ENCODE results near the gene PRR18. TPM values are rescaled to one million over a fixed set of nuclear protein-coding genes. Genes with fewer than 3 reads are reported as not detected.

PRR18 gene
- total RNA-seq, 1 experiment from 2014 or later: not detected

- no TSS peak for BruUV-seq (replicated peaks)
- no peaks in the 10 kb centered on the region for H3K4me1 ChIP-seq (ENCODE audit: insufficient read depth, low read length)
- peaks cover 6% of the 10 kb centered on the region; the same call in 1 of the 2 replicates for H3K27me3 ChIP-seq (ENCODE audit: low read length)
- H2AFZ ChIP-seq (ENCODE audit: low read length): no peak overlapping the region
- no peak overlapping the region for H3K9ac ChIP-seq (ENCODE audit: low read length)
- no peak overlapping the region for H3K4me3 ChIP-seq (ENCODE audit: low read length)
- no peaks in the 10 kb centered on the region for H3F3A ChIP-seq (ENCODE audit: low read length, unreplicated experiment)
- H3K27ac ChIP-seq (ENCODE audit: low read length): no peak overlapping the region
- TF ChIP-seq, protein P1, sequence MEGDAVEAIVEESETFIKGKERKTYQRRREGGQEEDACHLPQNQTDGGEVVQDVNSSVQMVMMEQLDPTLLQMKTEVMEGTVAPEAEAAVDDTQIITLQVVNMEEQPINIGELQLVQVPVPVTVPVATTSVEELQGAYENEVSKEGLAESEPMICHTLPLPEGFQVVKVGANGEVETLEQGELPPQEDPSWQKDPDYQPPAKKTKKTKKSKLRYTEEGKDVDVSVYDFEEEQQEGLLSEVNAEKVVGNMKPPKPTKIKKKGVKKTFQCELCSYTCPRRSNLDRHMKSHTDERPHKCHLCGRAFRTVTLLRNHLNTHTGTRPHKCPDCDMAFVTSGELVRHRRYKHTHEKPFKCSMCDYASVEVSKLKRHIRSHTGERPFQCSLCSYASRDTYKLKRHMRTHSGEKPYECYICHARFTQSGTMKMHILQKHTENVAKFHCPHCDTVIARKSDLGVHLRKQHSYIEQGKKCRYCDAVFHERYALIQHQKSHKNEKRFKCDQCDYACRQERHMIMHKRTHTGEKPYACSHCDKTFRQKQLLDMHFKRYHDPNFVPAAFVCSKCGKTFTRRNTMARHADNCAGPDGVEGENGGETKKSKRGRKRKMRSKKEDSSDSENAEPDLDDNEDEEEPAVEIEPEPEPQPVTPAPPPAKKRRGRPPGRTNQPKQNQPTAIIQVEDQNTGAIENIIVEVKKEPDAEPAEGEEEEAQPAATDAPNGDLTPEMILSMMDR (conservative IDR thresholded peaks at IDR 0.05; ENCODE audit: low read depth, low read length): peak; percentile 69
- TF ChIP-seq EZH2phosphoT487 (IDR thresholded peaks at IDR 0.05; ENCODE audit: borderline replicate concordance, low read length) (no peak), EZH2 (IDR thresholded peaks at IDR 0.05; ENCODE audit: low read length, unreplicated experiment) (no peak)
- H3K4me2 ChIP-seq (ENCODE audit: low read length): no peak overlapping the region
- no peaks in the 10 kb centered on the region for H3K79me2 ChIP-seq (ENCODE audit: low read length)
- DNase-seq (peak; percentile 52), ATAC-seq (peak; percentile 92)
- H4K20me1 ChIP-seq (ENCODE audit: low read length): no peaks in the 10 kb centered on the region
- intact Hi-C loops (cut with micrococcal nuclease): loop anchor here (1.0 to 2.0 kb wide), 2 partner anchors 69 to 88 kb away; partner anchors contain the start of gene MPC1
- ChIA-PET CTCF (no interaction called here), POLR2A (ENCODE audit: unreplicated experiment) (no interaction called here)
- no peaks in the 10 kb centered on the region for H3K9me3 ChIP-seq (ENCODE audit: low read length)
- H3K36me3 ChIP-seq (ENCODE audit: low read depth, low read length): no peaks in the 10 kb centered on the region
- H3K9me2 ChIP-seq (replicated peaks; ENCODE audit: low read length): no peaks in the 10 kb centered on the region
Observed at GRCh38 chr6:166313255-166314070, 5.3 kb upstream of the PRR18 start.

DNA sequence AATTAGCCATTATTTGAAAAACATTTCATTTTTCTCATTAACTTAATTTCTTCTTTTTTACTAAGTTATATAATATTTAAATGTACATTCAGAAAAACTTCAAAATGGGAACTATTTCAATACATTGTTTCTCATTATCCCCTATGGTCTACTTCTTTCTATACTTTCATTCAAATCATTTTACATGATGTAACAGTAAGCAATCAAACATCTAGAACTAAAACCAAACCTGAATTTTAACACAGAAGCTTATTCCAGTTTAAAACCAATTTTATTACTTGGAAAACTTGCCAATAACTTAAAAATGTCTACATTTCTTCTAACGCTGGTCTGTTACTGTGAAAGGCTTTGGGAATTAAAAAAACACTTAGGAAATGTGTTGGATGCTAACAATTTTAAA, 4.6 kb upstream of the PRR18 start:
- H3K9me3 ChIP-seq (ENCODE audit: low read length): no peaks in the 10 kb centered on the region
- TF ChIP-seq, protein P1 (conservative IDR thresholded peaks at IDR 0.05; ENCODE audit: low read depth, low read length): no peak
- no peak for TF ChIP-seq EZH2 (IDR thresholded peaks at IDR 0.05; ENCODE audit: low read length, unreplicated experiment)
- no peak for TF ChIP-seq EZH2phosphoT487 (IDR thresholded peaks at IDR 0.05; ENCODE audit: borderline replicate concordance, low read length)
- no TSS peak for BruUV-seq (replicated peaks)
- ATAC-seq (no peak), DNase-seq (no peak)
- no peaks in the 10 kb centered on the region for H3K79me2 ChIP-seq (ENCODE audit: low read length)
- H3K27me3 ChIP-seq (ENCODE audit: low read length): peaks cover 11% of the 10 kb centered on the region
- no peak overlapping the region for H3K4me3 ChIP-seq (ENCODE audit: low read length)
- H2AFZ ChIP-seq (ENCODE audit: low read length): no peak overlapping the region
- H3K9ac ChIP-seq (ENCODE audit: low read length): no peak overlapping the region
- ChIA-PET CTCF (no interaction called here), POLR2A (ENCODE audit: unreplicated experiment) (no interaction called here)
- H4K20me1 ChIP-seq (ENCODE audit: low read length): no peaks in the 10 kb centered on the region
- H3K4me1 ChIP-seq (ENCODE audit: insufficient read depth, low read length): no peaks in the 10 kb centered on the region
- H3F3A ChIP-seq (ENCODE audit: low read length, unreplicated experiment): no peaks in the 10 kb centered on the region
- H3K27ac ChIP-seq (ENCODE audit: low read length): no peak overlapping the region
- no peaks in the 10 kb centered on the region for H3K9me2 ChIP-seq (replicated peaks; ENCODE audit: low read length)
- intact Hi-C loops (cut with micrococcal nuclease): loop anchor here (1.0 to 2.0 kb wide), 2 partner anchors 70 to 88 kb away; partner anchors contain the start of gene MPC1
- H3K4me2 ChIP-seq (ENCODE audit: low read length): no peak overlapping the region
- no peaks in the 10 kb centered on the region for H3K36me3 ChIP-seq (ENCODE audit: low read depth, low read length)

GRCh38 chr6:166310634-166311033, 2.4 kb upstream of the PRR18 start:
- H3K27me3 ChIP-seq (ENCODE audit: low read length): peaks cover 11% of the 10 kb centered on the region
- DNase-seq: no peak
- H3F3A ChIP-seq (ENCODE audit: low read length, unreplicated experiment): no peaks in the 10 kb centered on the region
- ATAC-seq: no peak
- H4K20me1 ChIP-seq (ENCODE audit: low read length): no peaks in the 10 kb centered on the region
- TF ChIP-seq EZH2phosphoT487 (IDR thresholded peaks at IDR 0.05; ENCODE audit: borderline replicate concordance, low read length) (no peak), EZH2 (IDR thresholded peaks at IDR 0.05; ENCODE audit: low read length, unreplicated experiment) (no peak)
- TF ChIP-seq, protein P1 (conservative IDR thresholded peaks at IDR 0.05; ENCODE audit: low read depth, low read length): no peak
- H3K36me3 ChIP-seq (ENCODE audit: low read depth, low read length): no peaks in the 10 kb centered on the region
- H3K4me1 ChIP-seq (ENCODE audit: insufficient read depth, low read length): no peaks in the 10 kb centered on the region
- no TSS peak for BruUV-seq (replicated peaks)
- no peaks in the 10 kb centered on the region for H3K79me2 ChIP-seq (ENCODE audit: low read length)
- CTCF ChIA-PET: no interaction called here
- no peak overlapping the region for H3K4me3 ChIP-seq (ENCODE audit: low read length)
- no peaks in the 10 kb centered on the region for H3K9me3 ChIP-seq (ENCODE audit: low read length)
- H2AFZ ChIP-seq (ENCODE audit: low read length): no peak overlapping the region
- H3K9ac ChIP-seq (ENCODE audit: low read length): no peak overlapping the region
- no peak overlapping the region for H3K27ac ChIP-seq (ENCODE audit: low read length)
- no peak overlapping the region for H3K4me2 ChIP-seq (ENCODE audit: low read length)
- POLR2A ChIA-PET (ENCODE audit: unreplicated experiment): no interaction called here
- H3K9me2 ChIP-seq (replicated peaks; ENCODE audit: low read length): no peaks in the 10 kb centered on the region
- intact Hi-C loops (cut with micrococcal nuclease): no loop called here

Measured in PC-3 (cell line).